Measurements from ENCODE around the gene P2RY14.
"Not testable (repeated sequence)": the region's sequence is repeated elsewhere in the genome, so short reads cannot be mapped to it uniquely, and the experiment has no call there.

Gene P2RY14

GRCh38 chr3:151262871-151263525 is 15.3 kb downstream of the P2RY14 start:
- FAIRE-seq = no peak

GRCh38 chr3:151259664-151260063 is 18.7 kb downstream of the P2RY14 start:
- DNase-seq (ENCODE audit: low spot score) = no peak
- no peak for FAIRE-seq

More at GRCh38 chr3:151262871-151263525, 15.3 kb downstream of the P2RY14 start:
- DNase-seq (ENCODE audit: low spot score) = no peak

- FAIRE-seq = no peak
- no peak for DNase-seq (ENCODE audit: low spot score)
Observed at GRCh38 chr3:151256749-151257148, 21.6 kb downstream of the P2RY14 start.

GRCh38 chr3:151248772-151249337 is 29.5 kb downstream of the P2RY14 start:
- no peak for FAIRE-seq
- DNase-seq (ENCODE audit: low spot score) = no peak

- not testable (repeated sequence) for FAIRE-seq; DNase-seq (ENCODE audit: low spot score)
Observed at GRCh38 chr3:151242006-151242405, 36.3 kb downstream of the P2RY14 start.

- no peak for DNase-seq (ENCODE audit: low spot score)
- no peak for FAIRE-seq
Observed at GRCh38 chr3:151236736-151237135, 41.6 kb downstream of the P2RY14 start.

GRCh38 chr3:151236316-151236715 is 42.0 kb downstream of the P2RY14 start:
- no peak for DNase-seq (ENCODE audit: low spot score)
- no peak for FAIRE-seq

GRCh38 chr3:151234825-151235224 is 43.5 kb downstream of the P2RY14 start:
- no peak for DNase-seq (ENCODE audit: low spot score)
- FAIRE-seq = no peak

GRCh38 chr3:151232991-151233390 is 45.4 kb downstream of the P2RY14 start:
- FAIRE-seq (no peak), DNase-seq (ENCODE audit: low spot score) (no peak)

GRCh38 chr3:151232403-151232802 is 45.9 kb downstream of the P2RY14 start:
- not testable (repeated sequence) for FAIRE-seq; DNase-seq (ENCODE audit: low spot score)

GRCh38 chr3:151230646-151231045 is 47.7 kb downstream of the P2RY14 start:
- DNase-seq (ENCODE audit: low spot score) = no peak
- FAIRE-seq = no peak

- DNase-seq (ENCODE audit: low spot score) = no peak
- no peak for FAIRE-seq
Observed at GRCh38 chr3:151228666-151229040, 49.7 kb downstream of the P2RY14 start.

- FAIRE-seq (peak; percentile 63), DNase-seq (ENCODE audit: low spot score) (peak; percentile 62)
Observed at GRCh38 chr3:151227807-151228665, 50.3 kb downstream of the P2RY14 start.

- DNase-seq (ENCODE audit: low spot score) (peak; percentile 9), FAIRE-seq (no peak)
Observed at GRCh38 chr3:151227266-151227806, 51.0 kb downstream of the P2RY14 start.

- DNase-seq (ENCODE audit: low spot score) = no peak
- no peak for FAIRE-seq
Observed at GRCh38 chr3:151226825-151227224, 51.5 kb downstream of the P2RY14 start.

GRCh38 chr3:151226088-151226563 is 52.2 kb downstream of the P2RY14 start:
- no peak for FAIRE-seq
- DNase-seq (ENCODE audit: low spot score) = peak; percentile 11

GRCh38 chr3:151225040-151225975 is 53.0 kb downstream of the P2RY14 start:
- no peak for FAIRE-seq
- no peak for DNase-seq (ENCODE audit: low spot score)

GRCh38 chr3:151224268-151224866 is 54.0 kb downstream of the P2RY14 start:
- no peak for DNase-seq (ENCODE audit: low spot score)
- FAIRE-seq = no peak

- FAIRE-seq = no peak
Observed at GRCh38 chr3:151219056-151219455, 59.3 kb downstream of the P2RY14 start.

GRCh38 chr3:151218136-151218535 is 60.2 kb downstream of the P2RY14 start:
- DNase-seq (ENCODE audit: low spot score) (no peak), FAIRE-seq (no peak)

More at GRCh38 chr3:151219056-151219455, 59.3 kb downstream of the P2RY14 start:
- no peak for DNase-seq (ENCODE audit: low spot score)
